Right lobe of liver (tissue), 6 donors: Measurements from ENCODE around the gene TF. TPM values are rescaled to one million over a fixed set of nuclear protein-coding genes. Genes with fewer than 3 reads are reported as not detected.

ENCODE experiments used
- ATAC-seq, 4 donors: fragments of 200-7000 bp; cut with Tn5 transposase; one replicate each; pipeline ENCODE4 v1.9.1; 2020; ENCODE audit warnings: mild to moderate bottlenecking in 4 of 4, moderate library complexity in 4 of 4
- DNase-seq, 3 donors: peaks; one replicate each; pipeline ENCODE4 v3.0.0-alpha.2; 2020
- H3K27ac ChIP-seq, 3 donors: fragments of 200-600 bp; one replicate each; pipeline ENCODE4 v1.8.0; 2022
- H3K27me3 ChIP-seq, 2 donors: fragments of 200-600 bp; one replicate each; pipeline ENCODE4 v1.8.0; 2022
- H3K36me3 ChIP-seq, 4 donors: fragments of 200-600 bp; sonication (generic) in 1 of 4; one replicate each; pipeline versions ENCODE4 v1.5.1 to v1.8.0; 2017 to 2022; ENCODE audit warnings: control low read depth in 1 of 4
- H3K4me1 ChIP-seq, 4 donors: fragments of 200-600 bp; sonication (generic) in 1 of 4; one replicate each; pipeline versions ENCODE4 v1.5.1 to v1.8.0; 2017 to 2022; ENCODE audit warnings: control low read depth in 1 of 4
- H3K4me3 ChIP-seq, 3 donors: fragments of 200-600 bp; one replicate each; pipeline ENCODE4 v1.8.0; 2022
- H3K9me3 ChIP-seq, 4 donors: fragments of 200-600 bp; sonication (generic) in 1 of 4; one replicate each; pipeline versions ENCODE4 v1.5.1 to v1.8.0; 2017 to 2022; ENCODE audit warnings: control low read depth in 1 of 4
- CTCF ChIP-seq, 4 donors: fragments of 200-600 bp in 3 of 4; fragments of 450-650 bp in 1 of 4; IDR thresholded peaks; one replicate each; pipeline versions ENCODE4 v1.5.1 to v1.8.0; 2016 to 2022; ENCODE audit warnings: antibody characterized with exemption in 4 of 4, mild to moderate bottlenecking in 2 of 4
- POLR2A ChIP-seq: fragments of 450-650 bp; IDR thresholded peaks from one replicate; pipeline ENCODE4 v1.6.1; 2017; ENCODE audit warnings: antibody characterized with exemption, mild to moderate bottlenecking
- WGBS: methylation state at CpG from one replicate; pipeline ENCODE4 v1.1.6; 2018; ENCODE audit warnings: low coverage, low lambda C conversion rate; ENCODE audit not compliant: insufficient coverage; ENCODE audit errors: missing lambda C conversion rate; 5-methylcytosine and 5-hydroxymethylcytosine counted together
- intact Hi-C, 2 donors: fragments of 100-400 bp; cut with DNase I; formaldehyde crosslinking; loops; one replicate each; pipeline versions ENCODE4 v1.11.2 to v1.14.1; 2022
- total RNA-seq, 6 experiments: library from RNA; depleted of rRNA in 2 of 6; stranded (reverse); fragments of >200 nt in 2 of 6; fragmentation: NEBNext Ultra II Directional in 3 of 6; extraction: Animal tissue kit (Norgen Biotek cat#: 25700) in 3 of 6; gene quantifications; one replicate each; pipeline versions ENCODE4 v1.1.0 to v1.2.4, GENCODE V29; 2016 to 2023
- donor health status: DM: no; HTN: yes; CAD: no.
- donor health status: DM: no; HTN: no; CAD: no.
- donor health status: DM: no; HTN: no; CAD: no.
- donor health status: DM: no; HTN: yes; CAD: no.
- donor health status: DM: no; HTN: yes; CAD: no.

The TF gene
- total RNA-seq, 6 experiments from 2014 or later = 2,871 to 25,349 (median 17,684) TPM

DNA sequence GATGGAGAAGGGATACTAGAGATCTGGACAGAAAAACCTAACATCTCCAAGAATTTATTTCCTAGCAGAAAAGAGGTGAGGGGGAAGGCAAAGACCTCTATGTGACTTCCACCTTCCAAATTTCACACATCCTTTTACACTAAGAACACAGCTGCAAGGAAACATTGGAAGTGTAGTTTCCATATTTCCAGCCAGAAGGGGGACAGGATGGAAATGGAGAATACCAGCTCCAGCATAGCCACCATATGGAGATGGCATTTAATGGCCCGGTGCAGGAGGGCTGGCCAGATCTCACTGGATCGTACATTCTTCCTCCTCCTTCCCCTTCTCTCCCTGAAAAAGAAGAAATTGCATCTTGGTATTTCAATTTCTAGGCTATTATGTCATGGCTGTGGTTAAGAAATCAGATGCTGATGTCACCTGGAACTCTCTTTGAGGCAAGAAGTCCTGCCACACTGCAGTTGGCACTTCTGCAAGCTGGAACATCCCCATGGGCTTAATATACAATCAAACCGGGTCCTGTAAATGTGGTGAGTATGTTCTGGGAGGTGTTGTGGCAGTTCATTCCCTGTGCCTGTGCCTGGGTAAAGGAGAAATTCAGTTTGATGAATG lies 36.9 kb upstream of the TF start:
- TF ChIP-seq POLR2A (no peak), CTCF (IDR thresholded peaks at IDR 0.05) (no peak)
- DNase-seq (no peak), ATAC-seq (no peak)
- Histone ChIP-seq H3K36me3 (no peaks in the 10 kb centered on the region), H3K4me3 (no peak overlapping the region), H3K27ac (no peak overlapping the region), H3K27me3 (no peaks in the 10 kb centered on the region), H3K9me3 (no peaks in the 10 kb centered on the region), H3K4me1 (peaks cover 0 to 3% (median 0%) of the 10 kb centered on the region in 4 donors)
- WGBS = 65% methylated on average over 3 of the region's 3 CpGs
- intact Hi-C loops = no loop called here

- no peaks in the 10 kb centered on the region for H3K36me3 ChIP-seq
- ATAC-seq (no peak), DNase-seq (no peak)
- H3K27ac ChIP-seq = no peak overlapping the region
- no peaks in the 10 kb centered on the region for H3K27me3 ChIP-seq
- TF ChIP-seq CTCF (IDR thresholded peaks at IDR 0.05) = no peak
- no peak for TF ChIP-seq POLR2A
- H3K9me3 ChIP-seq = no peaks in the 10 kb centered on the region
- H3K4me1 ChIP-seq = no peaks in the 10 kb centered on the region
- H3K4me3 ChIP-seq = no peak overlapping the region
- whole genome bisulfite sequencing = 58% methylated on average over 4 of the region's 4 CpGs
- intact Hi-C loops = no loop called here
These were observed 35.2 kb upstream of the TF start for GRCh38 chr3:133711013-133711412.

DNA sequence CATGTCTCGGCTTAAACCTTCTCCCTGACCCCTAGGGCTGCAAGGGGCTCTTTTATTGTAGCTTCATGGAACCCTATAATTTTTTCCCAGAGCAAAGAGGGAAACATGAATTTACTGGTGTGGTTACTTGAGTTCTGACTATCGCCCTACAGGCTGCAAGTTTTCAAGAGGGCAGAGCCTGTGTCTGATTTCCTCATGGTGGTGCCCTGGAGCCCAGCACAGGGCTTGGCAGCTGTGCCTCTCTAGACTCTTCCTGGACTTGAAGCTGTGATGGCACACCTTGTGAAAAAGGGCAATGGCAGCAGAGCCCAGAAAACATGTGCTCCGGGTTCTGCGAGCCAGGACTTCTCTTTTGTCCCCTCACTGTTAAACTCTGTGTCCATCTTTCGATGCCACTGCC lies 34.2 kb upstream of the TF start:
- Histone ChIP-seq H3K27ac (no peak overlapping the region), H3K36me3 (no peaks in the 10 kb centered on the region), H3K27me3 (no peaks in the 10 kb centered on the region), H3K4me3 (no peak overlapping the region), H3K9me3 (no peaks in the 10 kb centered on the region), H3K4me1 (no peaks in the 10 kb centered on the region)
- TF ChIP-seq POLR2A (no peak), CTCF (IDR thresholded peaks at IDR 0.05) (peak; percentile 11 to 43 (median 26))
- WGBS = 90% methylated on average over 2 of the region's 5 CpGs
- ATAC-seq (peak; percentile 85 to 94 (median 89)), DNase-seq (peak; percentile 28 to 66 (median 63))
- intact Hi-C loops = no loop called here

DNA sequence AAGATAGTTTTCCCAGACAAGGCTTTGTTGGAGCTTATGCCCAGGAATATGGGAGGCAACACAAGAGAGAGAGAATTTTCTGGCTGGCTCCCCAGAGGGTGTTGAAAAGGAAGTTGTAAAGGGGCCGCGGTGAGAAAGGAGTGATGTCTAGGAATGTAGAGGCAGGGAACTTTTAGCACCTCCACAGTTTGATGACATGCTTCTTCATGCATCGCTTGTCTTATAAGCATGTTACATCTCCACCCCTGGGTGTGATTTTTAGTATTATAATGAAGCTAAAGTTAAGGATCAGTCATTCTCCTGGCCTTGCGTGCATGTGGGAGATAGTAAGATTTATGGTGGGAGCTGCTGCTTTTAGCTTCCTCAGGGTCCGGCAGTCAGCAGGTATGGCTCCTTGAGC lies 32.8 kb upstream of the TF start:
- H3K27me3 ChIP-seq = no peaks in the 10 kb centered on the region
- intact Hi-C loops = no loop called here
- H3K36me3 ChIP-seq = no peaks in the 10 kb centered on the region
- 61% methylated on average over 2 of the region's 5 CpGs for WGBS
- H3K27ac ChIP-seq = no peak overlapping the region
- DNase-seq (no peak), ATAC-seq (no peak)
- no peaks in the 10 kb centered on the region for H3K9me3 ChIP-seq
- H3K4me3 ChIP-seq = no peak overlapping the region
- H3K4me1 ChIP-seq = no peaks in the 10 kb centered on the region
- TF ChIP-seq POLR2A = no peak
- no peak for TF ChIP-seq CTCF (IDR thresholded peaks at IDR 0.05)
